ENCODE data around the gene TULP1.

Gene TULP1

GRCh38 chr6:35486005-35486925 lies 26.4 kb downstream of the TULP1 start:
- in situ Hi-C loops (cut with HindIII; ENCODE audit: low sequenced_read_pairs): no loop called here

- in situ Hi-C loops (cut with HindIII; ENCODE audit: low sequenced_read_pairs): no loop called here
Observed at GRCh38 chr6:35485402-35485877, 27.3 kb downstream of the TULP1 start.

GRCh38 chr6:35484921-35485392 lies 27.7 kb downstream of the TULP1 start:
- in situ Hi-C loops (cut with HindIII; ENCODE audit: low sequenced_read_pairs): no loop called here

- in situ Hi-C loops (cut with HindIII; ENCODE audit: low sequenced_read_pairs): no loop called here
Observed at GRCh38 chr6:35483893-35484645, 28.6 kb downstream of the TULP1 start.

- in situ Hi-C loops (cut with HindIII; ENCODE audit: low sequenced_read_pairs): no loop called here
Observed at GRCh38 chr6:35483490-35483889, 29.2 kb downstream of the TULP1 start.

GRCh38 chr6:35483062-35483461 lies 29.6 kb downstream of the TULP1 start:
- in situ Hi-C loops (cut with HindIII; ENCODE audit: low sequenced_read_pairs): no loop called here

GRCh38 chr6:35481226-35481625 lies 31.5 kb downstream of the TULP1 start:
- in situ Hi-C loops (cut with HindIII; ENCODE audit: low sequenced_read_pairs): no loop called here

GRCh38 chr6:35480176-35480575 lies 32.5 kb downstream of the TULP1 start:
- in situ Hi-C loops (cut with HindIII; ENCODE audit: low sequenced_read_pairs): no loop called here

- in situ Hi-C loops (cut with HindIII; ENCODE audit: low sequenced_read_pairs): no loop called here
Observed at GRCh38 chr6:35478259-35478658, 34.4 kb downstream of the TULP1 start.

- in situ Hi-C loops (cut with HindIII; ENCODE audit: low sequenced_read_pairs): no loop called here
Observed at GRCh38 chr6:35477551-35478179, 35.0 kb downstream of the TULP1 start.

- in situ Hi-C loops (cut with HindIII; ENCODE audit: low sequenced_read_pairs): no loop called here
Observed at GRCh38 chr6:35477028-35477427, 35.7 kb downstream of the TULP1 start.

GRCh38 chr6:35476004-35476403 lies 36.7 kb downstream of the TULP1 start:
- in situ Hi-C loops (cut with HindIII; ENCODE audit: low sequenced_read_pairs): no loop called here

- in situ Hi-C loops (cut with HindIII; ENCODE audit: low sequenced_read_pairs): no loop called here
Observed at GRCh38 chr6:35475573-35475972, 37.1 kb downstream of the TULP1 start.

GRCh38 chr6:35474942-35475570 lies 37.6 kb downstream of the TULP1 start:
- in situ Hi-C loops (cut with HindIII; ENCODE audit: low sequenced_read_pairs): no loop called here

- in situ Hi-C loops (cut with HindIII; ENCODE audit: low sequenced_read_pairs): no loop called here
Observed at GRCh38 chr6:35474131-35474941, 38.4 kb downstream of the TULP1 start.

GRCh38 chr6:35473850-35474130 lies 38.9 kb downstream of the TULP1 start:
- in situ Hi-C loops (cut with HindIII; ENCODE audit: low sequenced_read_pairs): no loop called here

- in situ Hi-C loops (cut with HindIII; ENCODE audit: low sequenced_read_pairs): no loop called here
Observed at GRCh38 chr6:35473075-35473849, 39.4 kb downstream of the TULP1 start.

GRCh38 chr6:35471836-35472345 lies 40.8 kb downstream of the TULP1 start:
- in situ Hi-C loops (cut with HindIII; ENCODE audit: low sequenced_read_pairs): no loop called here

GRCh38 chr6:35470663-35471120 lies 42.0 kb downstream of the TULP1 start:
- in situ Hi-C loops (cut with HindIII; ENCODE audit: low sequenced_read_pairs): no loop called here

Data from endothelial cell of hepatic sinusoid (primary cell).